Activated CD4-positive, alpha-beta T cell treated with anti-CD3 and anti-CD28 coated beads, Interleukin-2, amount 50 U/mL, for 48 hours (primary cell): Measurements from ENCODE around the gene EXOG.

ENCODE experiments used
- DNase-seq, 2 experiments: peaks; one replicate each; pipeline ENCODE4 v3.0.0-alpha.2; 2020

The EXOG gene

DNA sequence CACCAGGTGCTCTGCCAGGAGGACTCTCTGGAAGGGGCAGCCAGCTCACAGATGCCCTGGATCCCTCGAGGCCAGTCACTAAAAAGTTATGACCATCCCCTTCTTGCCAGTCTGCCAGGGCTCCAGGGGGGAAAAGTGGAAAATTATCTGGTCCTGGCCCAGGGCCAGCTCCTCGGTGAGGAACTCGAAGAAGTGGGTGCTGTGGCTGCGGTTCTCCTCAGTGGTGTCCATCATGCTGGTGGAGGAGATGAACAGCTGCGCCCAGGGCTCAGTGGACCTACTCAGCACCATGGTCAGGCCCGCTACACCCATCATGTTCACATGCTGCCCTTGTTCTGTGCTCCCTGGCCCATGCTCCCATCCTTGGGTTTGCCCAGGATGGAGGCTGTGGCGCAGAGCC, 19.2 kb downstream of the EXOG start:
- no peak for DNase-seq

DNA sequence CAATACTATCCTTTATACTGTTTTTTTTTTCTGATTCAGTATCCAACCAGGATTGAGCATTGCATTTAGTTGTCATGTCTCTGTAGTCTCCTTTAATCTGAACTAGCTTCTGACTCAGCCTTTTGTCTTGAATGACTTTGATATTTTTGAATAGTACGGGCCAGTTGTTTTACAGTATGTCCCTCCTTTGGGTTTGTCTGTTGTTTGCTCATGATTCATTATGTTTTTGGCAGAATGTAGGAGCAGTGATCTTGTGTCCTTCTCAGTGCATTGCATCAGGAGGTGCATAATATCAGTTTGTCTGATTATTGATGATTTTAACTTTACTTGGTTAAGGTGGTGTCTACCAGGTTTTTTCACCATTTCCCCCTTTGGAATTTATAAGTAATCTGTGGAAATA, 20.5 kb downstream of the EXOG start:
- DNase-seq: no peak

DNA sequence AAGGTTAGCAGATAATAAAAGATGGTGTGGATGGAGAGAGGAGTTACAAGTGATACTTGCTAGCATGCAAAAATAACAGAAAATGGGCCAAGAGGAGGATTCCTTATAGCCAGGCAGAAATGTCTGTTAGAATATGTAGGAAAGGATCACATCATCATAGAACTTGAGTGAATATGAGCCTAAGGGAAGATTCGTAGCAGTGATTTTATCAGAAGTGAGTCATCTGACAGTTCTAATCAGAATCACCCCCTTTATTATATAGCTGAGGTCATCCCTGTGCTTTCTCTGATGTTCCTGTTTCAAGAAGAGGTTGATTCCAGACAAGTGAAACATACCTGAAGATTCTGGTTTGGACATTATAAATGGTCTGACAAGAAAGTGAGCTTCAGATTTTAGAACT, 22.9 kb downstream of the EXOG start:
- DNase-seq: no peak

DNA sequence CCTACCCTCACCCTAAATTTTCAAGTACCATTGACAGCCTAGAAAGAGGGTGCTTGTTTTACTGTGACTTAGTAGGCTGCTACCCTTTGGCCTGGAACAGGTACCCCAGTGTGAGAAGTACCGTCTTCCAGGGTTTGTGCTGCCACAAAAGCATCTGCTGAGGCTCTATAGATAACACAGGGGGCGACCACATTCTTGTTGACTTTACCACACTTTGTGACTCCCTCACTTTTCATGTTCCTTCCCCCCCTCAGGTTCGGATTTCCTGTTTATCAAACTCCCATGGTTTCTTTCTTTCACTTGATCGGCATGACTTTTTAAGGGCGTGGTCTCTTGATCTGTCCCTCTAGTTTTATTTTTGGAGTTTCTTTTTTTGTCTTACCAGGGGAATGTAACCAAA, 23.5 kb downstream of the EXOG start:
- no peak for DNase-seq

DNA sequence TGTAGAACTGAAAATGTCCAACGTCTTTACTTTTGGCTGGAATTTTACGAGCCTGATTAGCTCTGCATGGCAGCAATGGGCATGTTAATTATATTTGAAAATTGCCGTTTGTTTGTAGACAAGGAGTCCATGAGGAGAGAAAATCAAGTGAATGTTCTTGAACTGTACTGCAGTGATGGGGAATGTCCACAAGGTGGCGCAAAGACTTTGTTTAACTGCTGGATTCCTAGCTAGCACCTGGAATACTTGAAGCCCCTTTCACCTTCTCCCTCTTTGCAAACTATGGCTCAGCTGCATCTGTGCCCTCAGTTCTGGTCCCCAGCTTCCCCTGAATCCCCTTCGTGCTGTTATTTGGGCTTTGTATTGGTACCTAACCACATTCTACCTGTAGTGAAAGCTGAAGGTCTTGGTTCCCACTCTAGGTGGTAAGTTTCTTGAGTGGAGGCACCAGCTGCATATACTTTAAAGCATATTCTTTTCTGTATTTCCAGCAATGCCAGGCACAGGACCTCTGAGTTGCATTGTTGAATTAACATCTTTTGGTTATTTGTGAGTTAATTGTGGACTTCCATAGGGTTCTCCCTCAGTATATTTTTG, 25.3 kb downstream of the EXOG start:
- peak; percentile 63 to 70 for DNase-seq

DNA sequence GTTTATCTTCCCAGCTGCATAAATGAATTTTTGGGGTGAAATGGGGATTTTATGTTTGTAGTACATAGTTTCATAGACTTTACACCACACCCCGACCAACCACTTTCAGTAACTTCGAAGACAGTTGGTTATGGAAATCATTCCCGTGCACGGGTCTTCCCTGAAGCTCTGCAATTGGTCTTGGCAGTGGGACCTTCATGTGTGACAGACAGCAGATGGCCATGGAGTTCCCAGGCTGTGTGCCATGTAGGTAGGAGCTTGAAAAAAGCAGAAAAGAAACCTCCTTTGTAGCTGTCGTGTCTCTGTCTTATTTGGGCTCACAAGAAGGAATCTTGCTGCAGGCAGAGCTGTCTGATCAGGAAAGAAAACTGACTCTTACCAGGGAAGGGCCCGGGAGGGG, 25.9 kb downstream of the EXOG start:
- DNase-seq: no peak

- DNase-seq: no peak
Observed at GRCh38 chr3:38524141-38524739, 28.1 kb downstream of the EXOG start.

DNA sequence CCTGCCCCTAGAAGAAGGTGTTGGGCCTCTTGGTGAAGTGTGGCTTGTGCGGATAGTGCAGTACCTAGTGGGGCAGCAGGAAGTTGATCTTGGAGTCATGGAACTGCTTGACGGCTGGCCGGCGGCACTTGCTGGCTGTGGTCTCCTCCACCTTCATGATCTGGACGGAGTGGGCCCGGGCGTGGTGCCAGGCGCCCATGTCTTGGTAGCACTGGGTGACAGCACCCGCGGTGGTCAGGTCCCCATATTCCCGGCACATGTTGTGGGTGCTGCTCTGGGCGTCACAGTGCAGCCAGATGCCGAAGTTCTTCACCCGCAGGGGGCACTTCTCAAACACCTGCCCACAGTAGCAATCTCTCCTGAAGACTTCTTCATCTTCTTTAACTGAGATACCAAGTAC, 30.7 kb downstream of the EXOG start:
- DNase-seq: no peak

- no peak for DNase-seq
Observed at GRCh38 chr3:38528457-38528856, 32.3 kb downstream of the EXOG start.

DNA sequence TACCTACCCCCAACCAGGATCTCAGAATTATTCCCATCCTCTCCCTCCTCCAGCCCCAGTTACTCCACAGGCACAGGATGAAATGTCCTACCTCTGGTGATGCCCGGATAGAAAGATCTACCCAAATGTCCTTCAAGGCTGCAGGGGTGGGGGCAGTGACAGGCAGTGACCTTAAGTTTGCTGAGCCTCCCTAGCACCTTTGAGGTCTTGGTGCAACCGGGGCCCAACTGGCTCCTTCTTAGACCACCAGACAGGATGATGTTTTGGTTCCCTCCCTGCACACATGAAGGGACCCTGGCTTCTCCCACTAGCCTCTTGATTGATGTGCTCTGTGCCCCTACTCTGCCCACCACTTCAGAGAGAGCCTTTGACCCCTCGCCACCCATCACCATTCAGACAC, 36.4 kb downstream of the EXOG start:
- no peak for DNase-seq

DNA sequence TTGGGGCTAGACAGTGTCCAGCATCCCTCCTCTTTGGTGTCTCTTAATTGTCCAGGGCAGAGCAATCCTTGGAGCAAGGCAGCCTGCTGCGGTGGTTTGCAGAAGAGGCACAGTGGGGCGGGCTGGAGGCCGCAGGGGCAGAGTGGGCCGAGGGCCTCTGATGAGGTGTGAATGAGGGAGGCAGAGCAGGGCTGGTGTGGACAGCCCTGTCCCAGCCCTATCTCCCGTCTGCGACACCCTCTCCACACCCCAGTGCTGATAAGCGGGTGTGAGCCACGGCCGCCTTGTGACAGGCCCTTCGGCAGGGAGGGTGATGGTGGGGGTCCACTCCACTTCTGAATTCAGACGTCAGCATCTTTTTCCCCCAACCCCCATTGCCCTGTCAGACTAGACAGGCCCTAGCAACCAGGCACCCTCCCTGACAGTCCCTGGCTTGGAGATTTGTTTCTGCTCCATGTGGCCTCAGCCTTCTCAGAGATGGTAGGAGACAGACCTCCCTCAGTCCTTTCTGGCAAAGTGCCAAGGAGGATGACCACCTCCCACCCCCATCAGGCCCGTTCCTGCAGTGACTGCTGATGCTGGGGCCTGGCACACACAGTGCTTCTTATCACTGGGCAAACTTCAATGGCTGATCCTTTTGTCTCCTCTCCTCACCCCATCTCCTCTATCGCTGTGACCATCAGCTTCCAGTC, 37.3 kb downstream of the EXOG start:
- DNase-seq: no peak

DNA sequence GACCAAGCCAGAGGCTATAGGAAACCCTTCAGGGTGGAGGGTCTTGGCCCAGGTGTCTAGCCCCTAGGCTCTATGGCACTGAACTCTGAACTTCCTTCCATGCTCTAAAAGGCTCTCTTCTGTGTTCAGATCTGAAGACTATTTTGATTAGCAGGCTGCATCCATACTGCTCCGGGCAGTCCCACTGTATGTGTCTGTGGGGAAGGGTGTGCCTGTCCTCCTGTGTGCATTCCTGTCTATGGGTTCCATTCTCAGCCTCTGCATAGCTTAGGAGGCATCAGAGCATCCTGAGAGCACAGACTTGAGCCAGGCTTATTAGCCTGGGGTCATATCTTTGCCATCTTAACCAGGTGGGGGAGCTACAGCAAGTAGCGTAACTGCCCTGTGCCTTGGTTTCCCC, 38.0 kb downstream of the EXOG start:
- no peak for DNase-seq

DNA sequence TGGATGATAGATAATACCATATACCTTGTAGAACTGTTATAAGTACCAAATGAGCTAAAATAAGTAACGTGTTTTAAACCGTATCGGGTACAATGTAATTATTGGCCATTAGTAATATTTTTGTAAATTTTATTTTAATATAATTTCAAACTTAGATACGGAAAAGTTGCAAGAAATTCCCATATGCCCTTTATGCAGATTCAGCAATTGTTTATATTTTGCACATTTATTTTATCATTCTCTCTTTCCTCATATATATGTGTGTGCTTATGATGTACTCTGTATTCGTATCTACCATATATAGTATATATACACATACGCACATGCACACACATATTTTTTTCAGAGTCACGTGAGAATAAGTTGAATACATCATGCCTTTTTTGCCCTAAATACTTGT, 38.5 kb downstream of the EXOG start:
- no peak for DNase-seq

- no peak for DNase-seq
Observed at GRCh38 chr3:38536671-38537070, 40.5 kb downstream of the EXOG start.

GRCh38 chr3:38538773-38539353, 42.7 kb downstream of the EXOG start:
- DNase-seq: no peak

- no peak for DNase-seq
Observed at GRCh38 chr3:38541806-38542205, 45.7 kb downstream of the EXOG start.

GRCh38 chr3:38542401-38543298, 46.5 kb downstream of the EXOG start:
- no peak for DNase-seq

GRCh38 chr3:38543586-38543985, 47.4 kb downstream of the EXOG start:
- no peak for DNase-seq

GRCh38 chr3:38544926-38545325, 48.8 kb downstream of the EXOG start:
- DNase-seq: no peak

GRCh38 chr3:38545550-38545949, 49.4 kb downstream of the EXOG start:
- no peak for DNase-seq

GRCh38 chr3:38545983-38546382, 49.8 kb downstream of the EXOG start:
- no peak for DNase-seq

DNA sequence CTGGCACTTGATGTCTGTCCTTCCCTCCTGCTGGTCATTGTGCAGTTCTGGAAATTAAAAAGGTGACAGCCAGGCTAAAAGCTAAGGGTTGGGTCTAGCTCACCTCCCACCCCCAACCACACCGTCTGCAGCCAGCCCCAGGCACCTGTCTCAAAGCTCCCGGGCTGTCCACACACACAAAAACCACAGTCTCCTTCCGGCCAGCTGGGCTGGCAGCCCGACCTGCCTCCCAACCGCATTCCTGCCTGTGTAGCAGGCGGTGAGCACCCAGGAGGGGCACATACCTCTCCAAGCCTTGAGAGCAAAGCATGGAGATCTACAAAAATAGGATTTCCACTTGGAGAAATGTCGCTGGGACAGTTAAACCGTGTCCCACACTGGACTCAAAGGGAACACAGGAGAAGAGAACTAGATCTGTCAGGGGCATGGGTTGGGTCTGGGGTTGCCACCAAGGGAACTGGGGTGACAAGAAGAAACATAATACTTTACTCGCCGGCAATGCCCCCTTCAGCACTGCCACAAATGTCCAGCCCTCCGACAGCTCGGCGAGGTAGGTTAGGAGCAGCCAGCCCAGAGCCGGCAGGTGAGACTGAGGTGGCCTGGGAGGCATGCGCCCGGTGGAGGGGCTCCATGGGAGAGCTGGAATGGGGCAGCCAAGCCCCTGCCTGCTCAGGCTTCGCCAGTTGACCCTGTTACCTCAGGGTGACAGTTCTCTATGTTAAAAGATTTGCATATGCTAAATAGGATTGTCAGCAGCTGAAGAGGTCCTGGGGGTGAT, 52.2 kb downstream of the EXOG start:
- no peak for DNase-seq
